22Rv1 (cell line): Measurements from ENCODE around the gene USP15.

ENCODE experiments used
- ZFX ChIP-seq: fragments of 450-650 bp; IDR thresholded peaks from 2 replicates; pipeline ENCODE4 v1.6.1; 2017; ENCODE audit warnings: antibody characterized with exemption, borderline replicate concordance
- TF ChIP-seq, protein P1 (sequence below): fragments of 450-650 bp; IDR thresholded peaks from 2 replicates; pipeline ENCODE4 v1.5.1; 2017; ENCODE audit warnings: mild to moderate bottlenecking

DNA sequence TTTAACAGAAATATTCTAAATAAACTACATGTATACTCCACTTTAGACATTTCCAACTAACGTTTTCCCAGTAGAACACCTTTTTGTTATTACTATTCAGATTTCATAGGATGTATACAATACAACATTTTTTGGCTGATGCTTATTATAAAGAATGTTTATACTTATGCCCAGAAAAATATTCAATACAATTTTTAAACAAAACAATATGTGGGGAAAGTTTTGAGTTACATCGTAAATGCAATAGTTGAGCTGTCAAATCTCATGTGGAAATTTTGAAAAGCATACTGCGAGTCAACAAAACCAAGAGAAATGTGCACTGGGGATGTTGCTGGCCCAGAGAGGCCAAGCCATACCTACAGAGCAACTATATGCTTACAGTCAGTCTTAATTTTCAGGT, 188.2 kb downstream of the USP15 start:
- TF ChIP-seq, protein P1, sequence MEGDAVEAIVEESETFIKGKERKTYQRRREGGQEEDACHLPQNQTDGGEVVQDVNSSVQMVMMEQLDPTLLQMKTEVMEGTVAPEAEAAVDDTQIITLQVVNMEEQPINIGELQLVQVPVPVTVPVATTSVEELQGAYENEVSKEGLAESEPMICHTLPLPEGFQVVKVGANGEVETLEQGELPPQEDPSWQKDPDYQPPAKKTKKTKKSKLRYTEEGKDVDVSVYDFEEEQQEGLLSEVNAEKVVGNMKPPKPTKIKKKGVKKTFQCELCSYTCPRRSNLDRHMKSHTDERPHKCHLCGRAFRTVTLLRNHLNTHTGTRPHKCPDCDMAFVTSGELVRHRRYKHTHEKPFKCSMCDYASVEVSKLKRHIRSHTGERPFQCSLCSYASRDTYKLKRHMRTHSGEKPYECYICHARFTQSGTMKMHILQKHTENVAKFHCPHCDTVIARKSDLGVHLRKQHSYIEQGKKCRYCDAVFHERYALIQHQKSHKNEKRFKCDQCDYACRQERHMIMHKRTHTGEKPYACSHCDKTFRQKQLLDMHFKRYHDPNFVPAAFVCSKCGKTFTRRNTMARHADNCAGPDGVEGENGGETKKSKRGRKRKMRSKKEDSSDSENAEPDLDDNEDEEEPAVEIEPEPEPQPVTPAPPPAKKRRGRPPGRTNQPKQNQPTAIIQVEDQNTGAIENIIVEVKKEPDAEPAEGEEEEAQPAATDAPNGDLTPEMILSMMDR, result no peak
- no peak for TF ChIP-seq ZFX
